CD4-positive, CD25-positive, alpha-beta regulatory T cell (primary cell): ENCODE data around the gene RPL5. TPM values are rescaled to one million over a fixed set of nuclear protein-coding genes. Genes with fewer than 3 reads are reported as not detected.

ENCODE experiments used
- ATAC-seq, 2 donors: fragments of 150-1000 bp; cut with Tn5 transposase; one replicate each; pipeline ENCODE4 v1.10.0; 2021; ENCODE audit warnings: low read depth in 2 of 2, moderate number of reproducible peaks in 2 of 2, moderate library complexity in 1 of 2
- DNase-seq, 3 donors: peaks; one replicate each; pipeline versions ENCODE4 v3.0.0 to v3.0.0-alpha.2; 2012 to 2022; ENCODE audit warnings: mixed read lengths in 1 of 3
- H3K27ac ChIP-seq: one replicate; pipeline ENCODE4 v1.7.0; 2013; ENCODE audit warnings: mild to moderate bottlenecking, low read length; ENCODE audit not compliant: insufficient read depth, poor library complexity, severe bottlenecking
- H3K27me3 ChIP-seq: one replicate; pipeline ENCODE4 v1.7.0; 2013; ENCODE audit warnings: low read length; ENCODE audit not compliant: control insufficient read depth, insufficient read depth
- H3K36me3 ChIP-seq: one replicate; pipeline ENCODE4 v1.7.0; 2013; ENCODE audit warnings: mild to moderate bottlenecking, low read length, moderate library complexity; ENCODE audit not compliant: control insufficient read depth, insufficient read depth
- H3K4me1 ChIP-seq: 2 replicates; pipeline ENCODE4 v1.7.0; 2013; ENCODE audit warnings: mild to moderate bottlenecking, low read length; ENCODE audit not compliant: insufficient read depth, control insufficient read depth, poor library complexity, severe bottlenecking
- H3K4me3 ChIP-seq: one replicate; pipeline ENCODE4 v1.7.0; 2013; ENCODE audit warnings: low read depth, mild to moderate bottlenecking, low read length, moderate library complexity
- H3K9me3 ChIP-seq, 2 experiments: 1 replicate in 1 of 2; 2 replicates in 1 of 2; pipeline ENCODE4 v1.7.0; 2013; ENCODE audit warnings: low read length in 2 of 2, mild to moderate bottlenecking in 1 of 2, moderate library complexity in 1 of 2; ENCODE audit not compliant: control insufficient read depth in 2 of 2
- H3K27ac Mint-ChIP-seq, 3 donors: one replicate each; pipeline ENCODE4 v1.8.0; 2020 to 2022; ENCODE audit warnings: mild to moderate bottlenecking in 3 of 3, mixed read lengths in 3 of 3, moderate library complexity in 2 of 3
- H3K27me3 Mint-ChIP-seq: one replicate; pipeline ENCODE4 v1.8.0; 2022; ENCODE audit warnings: mild to moderate bottlenecking, mixed read lengths
- H3K36me3 Mint-ChIP-seq: one replicate; pipeline ENCODE4 v1.8.0; 2020; ENCODE audit warnings: mixed read lengths
- H3K4me1 Mint-ChIP-seq, 4 donors: one replicate each; pipeline ENCODE4 v1.8.0; 2020 to 2022; ENCODE audit warnings: mixed read lengths in 4 of 4, mild to moderate bottlenecking in 1 of 4
- H3K4me3 Mint-ChIP-seq, 4 donors: one replicate each; pipeline ENCODE4 v1.8.0; 2020 to 2022; ENCODE audit warnings: mild to moderate bottlenecking in 4 of 4, mixed read lengths in 4 of 4, moderate library complexity in 3 of 4
- H3K9me3 Mint-ChIP-seq, 7 donors: one replicate each; pipeline ENCODE4 v1.8.0; 2020 to 2022; ENCODE audit warnings: mixed read lengths in 7 of 7, mild to moderate bottlenecking in 3 of 7, moderate library complexity in 2 of 7
- polyA plus RNA-seq, 4 donors: library from polyadenylated mRNA; unstranded; fragments of 300-500 nt; fragmentation: Illumina TruSeq; gene quantifications; one replicate each; pipeline ENCODE4 v1.2.3, GENCODE V29; 2021
- total RNA-seq: library from RNA; stranded (reverse); gene quantifications from one replicate; pipeline ENCODE4 v1.2.3, GENCODE V29; 2022

Gene RPL5
- total and polyA plus RNA-seq, 5 donors from 2014 or later = 916 to 3,054 (median 2,194) TPM

- peak overlapping the region; percentile 3 to 59 (median 34) for H3K4me3 Mint-ChIP-seq
- DNase-seq = peak; percentile 52 to 87 (median 84)
- peak overlapping the region; percentile 1 to 62 (median 35) for H3K27ac Mint-ChIP-seq
- peaks cover 9% of the 10 kb centered on the region for H3K36me3 Mint-ChIP-seq
- H3K27me3 ChIP-seq = no peaks in the 10 kb centered on the region
- no peak overlapping the region for H3K27ac ChIP-seq
- peaks cover 2% of the 10 kb centered on the region for H3K36me3 ChIP-seq
- peaks cover 0 to 2% (median 0%) of the 10 kb centered on the region in 7 donors for H3K9me3 Mint-ChIP-seq
- peak; percentile 95 to 96 for ATAC-seq
- peak overlapping the region; percentile 57 for H3K4me3 ChIP-seq
- no peaks in the 10 kb centered on the region for H3K27me3 Mint-ChIP-seq
- peaks cover 8% of the 10 kb centered on the region for H3K4me1 ChIP-seq
- H3K9me3 ChIP-seq = no peaks in the 10 kb centered on the region
- H3K4me1 Mint-ChIP-seq = peaks cover 15 to 19% (median 17%) of the 10 kb centered on the region in 4 donors
Observed at GRCh38 chr1:92858564-92859399, 26.9 kb downstream of the RPL5 start.

GRCh38 chr1:92859400-92860039 lies 27.7 kb downstream of the RPL5 start:
- no peak overlapping the region for H3K27ac ChIP-seq
- peaks cover 12 to 13% (median 12%) of the 10 kb centered on the region in 4 donors for H3K4me1 Mint-ChIP-seq
- H3K4me1 ChIP-seq = peaks cover 8% of the 10 kb centered on the region
- DNase-seq (no peak), ATAC-seq (no peak)
- peaks cover 2% of the 10 kb centered on the region for H3K36me3 Mint-ChIP-seq
- H3K36me3 ChIP-seq = peaks cover 2% of the 10 kb centered on the region
- peaks cover 0 to 1% (median 0%) of the 10 kb centered on the region in 7 donors for H3K9me3 Mint-ChIP-seq
- no peaks in the 10 kb centered on the region for H3K27me3 Mint-ChIP-seq
- peak overlapping the region; percentile 3 to 59 (median 34) for H3K4me3 Mint-ChIP-seq
- no peaks in the 10 kb centered on the region for H3K27me3 ChIP-seq
- H3K9me3 ChIP-seq = no peaks in the 10 kb centered on the region
- peak overlapping the region; percentile 1 to 91 (median 62) for H3K27ac Mint-ChIP-seq
- H3K4me3 ChIP-seq = peak overlapping the region; percentile 57

- no peaks in the 10 kb centered on the region for H3K27me3 ChIP-seq
- Mint-ChIP-seq H3K4me1 (peaks cover 9 to 15% (median 10%) of the 10 kb centered on the region in 4 donors), H3K9me3 (no peaks in the 10 kb centered on the region), H3K27me3 (no peaks in the 10 kb centered on the region), H3K36me3 (no peaks in the 10 kb centered on the region), H3K27ac (peak overlapping the region in 1 of 3 donors; percentile 3), H3K4me3 (no peak overlapping the region)
- no peak overlapping the region for H3K4me3 ChIP-seq
- no peaks in the 10 kb centered on the region for H3K36me3 ChIP-seq
- no peak overlapping the region for H3K27ac ChIP-seq
- ATAC-seq (no peak), DNase-seq (no peak)
- no peaks in the 10 kb centered on the region for H3K9me3 ChIP-seq
- H3K4me1 ChIP-seq = peaks cover 8% of the 10 kb centered on the region
Observed at GRCh38 chr1:92862605-92863004, 30.8 kb downstream of the RPL5 start.

GRCh38 chr1:92864131-92864530 lies 32.3 kb downstream of the RPL5 start:
- H3K9me3 ChIP-seq = no peaks in the 10 kb centered on the region
- Mint-ChIP-seq H3K4me1 (peaks cover 2 to 8% (median 5%) of the 10 kb centered on the region in 4 donors), H3K9me3 (no peaks in the 10 kb centered on the region), H3K4me3 (no peak overlapping the region), H3K27me3 (no peaks in the 10 kb centered on the region), H3K36me3 (no peaks in the 10 kb centered on the region), H3K27ac (peak overlapping the region in 1 of 3 donors; percentile 12)
- H3K4me3 ChIP-seq = no peak overlapping the region
- H3K27ac ChIP-seq = no peak overlapping the region
- H3K4me1 ChIP-seq = peaks cover 4% of the 10 kb centered on the region
- ATAC-seq (no peak), DNase-seq (no peak)
- H3K36me3 ChIP-seq = peaks cover 5% of the 10 kb centered on the region
- H3K27me3 ChIP-seq = no peaks in the 10 kb centered on the region

- Mint-ChIP-seq H3K4me3 (peak overlapping the region in 1 of 4 donors; percentile 9), H3K4me1 (peaks cover 8 to 20% (median 13%) of the 10 kb centered on the region in 4 donors), H3K27me3 (no peaks in the 10 kb centered on the region), H3K9me3 (peaks cover 0 to 3% (median 0%) of the 10 kb centered on the region in 7 donors), H3K27ac (peak overlapping the region in 2 of 3 donors; percentile 42 to 44), H3K36me3 (peaks cover 16% of the 10 kb centered on the region)
- no peak for ATAC-seq
- Histone ChIP-seq H3K27me3 (no peaks in the 10 kb centered on the region), H3K9me3 (peaks cover 0 to 6% of the 10 kb centered on the region in 2 experiments), H3K4me1 (peaks cover 3% of the 10 kb centered on the region), H3K4me3 (no peak overlapping the region), H3K36me3 (peaks cover 16% of the 10 kb centered on the region), H3K27ac (no peak overlapping the region)
- DNase-seq = no peak
Observed at GRCh38 chr1:92870591-92870990, 38.8 kb downstream of the RPL5 start.

GRCh38 chr1:92872719-92873118 lies 40.9 kb downstream of the RPL5 start:
- peaks cover 18% of the 10 kb centered on the region for H3K4me1 ChIP-seq
- no peak overlapping the region for H3K4me3 ChIP-seq
- no peak overlapping the region for H3K27ac Mint-ChIP-seq

GRCh38 chr1:92874987-92875386 lies 43.1 kb downstream of the RPL5 start:
- DNase-seq (no peak), ATAC-seq (no peak)
- Mint-ChIP-seq H3K9me3 (peaks cover 0 to 3% (median 0%) of the 10 kb centered on the region in 7 donors), H3K27ac (no peak overlapping the region), H3K36me3 (peaks cover 20% of the 10 kb centered on the region), H3K4me1 (peaks cover 14 to 38% (median 25%) of the 10 kb centered on the region in 4 donors), H3K4me3 (no peak overlapping the region), H3K27me3 (no peaks in the 10 kb centered on the region)
- Histone ChIP-seq H3K36me3 (peaks cover 11% of the 10 kb centered on the region), H3K9me3 (peaks cover 0 to 6% of the 10 kb centered on the region in 2 experiments), H3K27ac (no peak overlapping the region), H3K4me1 (peaks cover 20% of the 10 kb centered on the region), H3K27me3 (no peaks in the 10 kb centered on the region), H3K4me3 (no peak overlapping the region)

More at GRCh38 chr1:92872719-92873118, 40.9 kb downstream of the RPL5 start:
- Histone ChIP-seq H3K36me3 (peaks cover 16% of the 10 kb centered on the region), H3K9me3 (peaks cover 0 to 6% of the 10 kb centered on the region in 2 experiments), H3K27ac (no peak overlapping the region), H3K27me3 (no peaks in the 10 kb centered on the region)
- DNase-seq (no peak), ATAC-seq (no peak)
- Mint-ChIP-seq H3K36me3 (peaks cover 16% of the 10 kb centered on the region), H3K27me3 (no peaks in the 10 kb centered on the region), H3K9me3 (peaks cover 0 to 3% (median 0%) of the 10 kb centered on the region in 7 donors), H3K4me3 (no peak overlapping the region), H3K4me1 (peaks cover 14 to 33% (median 21%) of the 10 kb centered on the region in 4 donors)
